GM23338 (cell line): Measurements from ENCODE around the gene NPAS3. TPM values are rescaled to one million over a fixed set of nuclear protein-coding genes. Genes with fewer than 3 reads are reported as not detected.

Experiments used
- ATAC-seq: fragments of 200-7000 bp; cut with Tn5 transposase; 3 replicates; pipeline ENCODE4 v1.9.1; 2020
- DNase-seq: peaks from one replicate; pipeline ENCODE4 v3.0.0-alpha.2; 2015; ENCODE audit warnings: low spot score
- H2AFZ ChIP-seq: fragments of 200-600 bp; sonication (generic); 2 replicates; pipeline ENCODE4 v1.8.0; 2016; ENCODE audit warnings: antibody characterized with exemption, mild to moderate bottlenecking, moderate library complexity
- H3F3A ChIP-seq: fragments of 200-600 bp; sonication (generic); replicated peaks from 2 replicates; pipeline ENCODE4 v1.8.0; 2017; ENCODE audit warnings: antibody characterized with exemption, mixed run types, low read depth
- H3K27ac ChIP-seq: fragments of 200-600 bp; sonication (generic); 2 replicates; pipeline ENCODE4 v1.6.1; 2016; ENCODE audit warnings: low read depth
- H3K27me3 ChIP-seq: fragments of 200-600 bp; sonication (generic); 2 replicates; pipeline ENCODE4 v1.8.0; 2016; ENCODE audit warnings: mild to moderate bottlenecking, mixed run types, moderate library complexity; ENCODE audit not compliant: insufficient read depth
- H3K36me3 ChIP-seq: fragments of 200-600 bp; sonication (generic); 2 replicates; pipeline ENCODE4 v1.8.0; 2016; ENCODE audit warnings: mild to moderate bottlenecking; ENCODE audit not compliant: insufficient read depth
- H3K4me1 ChIP-seq: fragments of 200-600 bp; sonication (generic); 2 replicates; pipeline ENCODE4 v1.8.0; 2016; ENCODE audit warnings: mild to moderate bottlenecking, moderate library complexity; ENCODE audit not compliant: insufficient read depth
- H3K4me2 ChIP-seq: fragments of 200-600 bp; sonication (generic); 2 replicates; pipeline ENCODE4 v1.7.1; 2017; ENCODE audit warnings: mixed run types
- H3K4me3 ChIP-seq: fragments of 200-600 bp; sonication (generic); 2 replicates; pipeline ENCODE4 v1.6.1; 2016; ENCODE audit warnings: mixed run types
- H3K79me2 ChIP-seq: fragments of 200-600 bp; sonication (generic); replicated peaks from 2 replicates; pipeline ENCODE4 v1.8.0; 2017; ENCODE audit warnings: mild to moderate bottlenecking; ENCODE audit not compliant: insufficient read depth
- H3K9me2 ChIP-seq: fragments of 200-600 bp; sonication (generic); 2 replicates; pipeline ENCODE4 v1.8.0; 2017; ENCODE audit not compliant: insufficient read depth
- H4K20me1 ChIP-seq: fragments of 200-600 bp; sonication (generic); replicated peaks from 2 replicates; pipeline ENCODE4 v1.8.0; 2017; ENCODE audit warnings: mild to moderate bottlenecking; ENCODE audit not compliant: insufficient read depth
- H3K27ac Mint-ChIP-seq: 2 replicates; pipeline ENCODE4 v1.8.0; 2020; ENCODE audit warnings: inconsistent platforms, mild to moderate bottlenecking, moderate library complexity, mixed read lengths
- H3K27me3 Mint-ChIP-seq: 3 replicates; pipeline ENCODE4 v1.8.0; 2022; ENCODE audit warnings: low read depth, mild to moderate bottlenecking, moderate library complexity, mixed read lengths, inconsistent platforms; ENCODE audit not compliant: insufficient read depth, poor library complexity
- H3K36me3 Mint-ChIP-seq: 3 replicates; pipeline ENCODE4 v1.8.0; 2021; ENCODE audit warnings: low read depth, mild to moderate bottlenecking, inconsistent platforms, moderate library complexity, mixed read lengths
- H3K4me1 Mint-ChIP-seq: 3 replicates; pipeline ENCODE4 v1.8.0; 2020; ENCODE audit warnings: mild to moderate bottlenecking, inconsistent platforms, mixed read lengths
- H3K4me3 Mint-ChIP-seq: 3 replicates; pipeline ENCODE4 v1.8.0; 2021; ENCODE audit warnings: moderate library complexity, mild to moderate bottlenecking, inconsistent platforms, mixed read lengths
- H3K9me3 Mint-ChIP-seq: 3 replicates; pipeline ENCODE4 v1.8.0; 2020; ENCODE audit warnings: moderate library complexity, mild to moderate bottlenecking, inconsistent platforms, mixed read lengths
- CREB1 ChIP-seq: fragments of 250-450 bp; sonication (Bioruptor Pico); IDR thresholded peaks from 2 replicates; pipeline ENCODE4 v1.5.0; 2020; ENCODE audit warnings: low read depth, mild to moderate bottlenecking, moderate library complexity
- ETS1 ChIP-seq: IDR thresholded peaks from 2 replicates; pipeline ENCODE4 v1.6.1; 2016; ENCODE audit warnings: antibody characterized with exemption
- JUNB ChIP-seq: IDR thresholded peaks from one replicate; pipeline ENCODE4 v1.6.1; 2016; ENCODE audit warnings: antibody characterized with exemption; ENCODE audit not compliant: unreplicated experiment
- NANOG ChIP-seq: IDR thresholded peaks from 2 replicates; pipeline ENCODE4 v1.6.1; 2016; ENCODE audit warnings: antibody characterized with exemption, borderline replicate concordance
- POLR2AphosphoS5 ChIP-seq: IDR thresholded peaks from 2 replicates; pipeline ENCODE4 v1.6.1; 2016; ENCODE audit warnings: antibody characterized with exemption, low read depth
- STAT1 ChIP-seq: IDR thresholded peaks from one replicate; pipeline ENCODE4 v1.6.1; 2016; ENCODE audit warnings: antibody characterized with exemption; ENCODE audit not compliant: unreplicated experiment
- ZNF331 ChIP-seq: fragments of 250-450 bp; sonication (Bioruptor Pico); IDR thresholded peaks from 2 replicates; pipeline ENCODE4 v1.5.0; 2020; ENCODE audit warnings: low read depth, mild to moderate bottlenecking, moderate library complexity
- polyA plus RNA-seq: library from polyadenylated mRNA; unstranded; fragments of >200 nt; fragmentation: Nextera tagmentation; extraction: Ambion mirVana; gene quantifications from 2 replicates; pipeline ENCODE4 v1.2.1, GENCODE V29; 2016
- total RNA-seq: library from RNA; depleted of rRNA; stranded (reverse); fragments of >200 nt; shearing (Covaris generic); gene quantifications from 2 replicates; pipeline ENCODE4 v1.2.3, GENCODE V29; 2014
- TF ChIP-seq, protein P1 (sequence below): fragments of 250-450 bp; sonication (Bioruptor Pico); IDR thresholded peaks from 2 replicates; pipeline ENCODE4 v1.5.0; 2020; ENCODE audit warnings: mild to moderate bottlenecking, moderate library complexity
- TF ChIP-seq, protein P2 (sequence below), 2 experiments: fragments of 200-600 bp in 1 of 2; sonication (generic) in 1 of 2; conservative IDR thresholded peaks; 2 replicates each; pipeline versions ENCODE4 v1.5.1 to v1.6.1; 2016 to 2017; ENCODE audit warnings: antibody characterized with exemption in 2 of 2, low read depth in 2 of 2, mild to moderate bottlenecking in 2 of 2, moderate library complexity in 1 of 2
- TF ChIP-seq, protein P3 (sequence below): IDR thresholded peaks from one replicate; pipeline ENCODE4 v1.6.1; 2018; ENCODE audit warnings: antibody characterized with exemption; ENCODE audit not compliant: unreplicated experiment

The NPAS3 gene
- total and polyA plus RNA-seq, 2 experiments from 2014 or later = 0.17 to 0.19 TPM

- no peaks in the 10 kb centered on the region for H3K36me3 Mint-ChIP-seq
- no peak overlapping the region for H3K4me3 Mint-ChIP-seq
- Histone ChIP-seq H3K27ac (no peak overlapping the region), H3F3A (no peaks in the 10 kb centered on the region), H3K4me2 (no peak overlapping the region), H3K36me3 (no peaks in the 10 kb centered on the region), H3K9me2 (no peaks in the 10 kb centered on the region; the same call in 1 of the 2 replicates), H3K79me2 (no peaks in the 10 kb centered on the region), H4K20me1 (no peaks in the 10 kb centered on the region), H3K4me3 (no peak overlapping the region), H3K27me3 (no peaks in the 10 kb centered on the region), H2AFZ (no peak overlapping the region), H3K4me1 (no peaks in the 10 kb centered on the region)
- DNase-seq = no peak
- H3K9me3 Mint-ChIP-seq = no peaks in the 10 kb centered on the region
- no peak for TF ChIP-seq CREB1 (CRISPR knock-in tag)
- no peak for TF ChIP-seq JUNB
- TF ChIP-seq STAT1 = no peak
- TF ChIP-seq NANOG = no peak
- TF ChIP-seq, protein P1, sequence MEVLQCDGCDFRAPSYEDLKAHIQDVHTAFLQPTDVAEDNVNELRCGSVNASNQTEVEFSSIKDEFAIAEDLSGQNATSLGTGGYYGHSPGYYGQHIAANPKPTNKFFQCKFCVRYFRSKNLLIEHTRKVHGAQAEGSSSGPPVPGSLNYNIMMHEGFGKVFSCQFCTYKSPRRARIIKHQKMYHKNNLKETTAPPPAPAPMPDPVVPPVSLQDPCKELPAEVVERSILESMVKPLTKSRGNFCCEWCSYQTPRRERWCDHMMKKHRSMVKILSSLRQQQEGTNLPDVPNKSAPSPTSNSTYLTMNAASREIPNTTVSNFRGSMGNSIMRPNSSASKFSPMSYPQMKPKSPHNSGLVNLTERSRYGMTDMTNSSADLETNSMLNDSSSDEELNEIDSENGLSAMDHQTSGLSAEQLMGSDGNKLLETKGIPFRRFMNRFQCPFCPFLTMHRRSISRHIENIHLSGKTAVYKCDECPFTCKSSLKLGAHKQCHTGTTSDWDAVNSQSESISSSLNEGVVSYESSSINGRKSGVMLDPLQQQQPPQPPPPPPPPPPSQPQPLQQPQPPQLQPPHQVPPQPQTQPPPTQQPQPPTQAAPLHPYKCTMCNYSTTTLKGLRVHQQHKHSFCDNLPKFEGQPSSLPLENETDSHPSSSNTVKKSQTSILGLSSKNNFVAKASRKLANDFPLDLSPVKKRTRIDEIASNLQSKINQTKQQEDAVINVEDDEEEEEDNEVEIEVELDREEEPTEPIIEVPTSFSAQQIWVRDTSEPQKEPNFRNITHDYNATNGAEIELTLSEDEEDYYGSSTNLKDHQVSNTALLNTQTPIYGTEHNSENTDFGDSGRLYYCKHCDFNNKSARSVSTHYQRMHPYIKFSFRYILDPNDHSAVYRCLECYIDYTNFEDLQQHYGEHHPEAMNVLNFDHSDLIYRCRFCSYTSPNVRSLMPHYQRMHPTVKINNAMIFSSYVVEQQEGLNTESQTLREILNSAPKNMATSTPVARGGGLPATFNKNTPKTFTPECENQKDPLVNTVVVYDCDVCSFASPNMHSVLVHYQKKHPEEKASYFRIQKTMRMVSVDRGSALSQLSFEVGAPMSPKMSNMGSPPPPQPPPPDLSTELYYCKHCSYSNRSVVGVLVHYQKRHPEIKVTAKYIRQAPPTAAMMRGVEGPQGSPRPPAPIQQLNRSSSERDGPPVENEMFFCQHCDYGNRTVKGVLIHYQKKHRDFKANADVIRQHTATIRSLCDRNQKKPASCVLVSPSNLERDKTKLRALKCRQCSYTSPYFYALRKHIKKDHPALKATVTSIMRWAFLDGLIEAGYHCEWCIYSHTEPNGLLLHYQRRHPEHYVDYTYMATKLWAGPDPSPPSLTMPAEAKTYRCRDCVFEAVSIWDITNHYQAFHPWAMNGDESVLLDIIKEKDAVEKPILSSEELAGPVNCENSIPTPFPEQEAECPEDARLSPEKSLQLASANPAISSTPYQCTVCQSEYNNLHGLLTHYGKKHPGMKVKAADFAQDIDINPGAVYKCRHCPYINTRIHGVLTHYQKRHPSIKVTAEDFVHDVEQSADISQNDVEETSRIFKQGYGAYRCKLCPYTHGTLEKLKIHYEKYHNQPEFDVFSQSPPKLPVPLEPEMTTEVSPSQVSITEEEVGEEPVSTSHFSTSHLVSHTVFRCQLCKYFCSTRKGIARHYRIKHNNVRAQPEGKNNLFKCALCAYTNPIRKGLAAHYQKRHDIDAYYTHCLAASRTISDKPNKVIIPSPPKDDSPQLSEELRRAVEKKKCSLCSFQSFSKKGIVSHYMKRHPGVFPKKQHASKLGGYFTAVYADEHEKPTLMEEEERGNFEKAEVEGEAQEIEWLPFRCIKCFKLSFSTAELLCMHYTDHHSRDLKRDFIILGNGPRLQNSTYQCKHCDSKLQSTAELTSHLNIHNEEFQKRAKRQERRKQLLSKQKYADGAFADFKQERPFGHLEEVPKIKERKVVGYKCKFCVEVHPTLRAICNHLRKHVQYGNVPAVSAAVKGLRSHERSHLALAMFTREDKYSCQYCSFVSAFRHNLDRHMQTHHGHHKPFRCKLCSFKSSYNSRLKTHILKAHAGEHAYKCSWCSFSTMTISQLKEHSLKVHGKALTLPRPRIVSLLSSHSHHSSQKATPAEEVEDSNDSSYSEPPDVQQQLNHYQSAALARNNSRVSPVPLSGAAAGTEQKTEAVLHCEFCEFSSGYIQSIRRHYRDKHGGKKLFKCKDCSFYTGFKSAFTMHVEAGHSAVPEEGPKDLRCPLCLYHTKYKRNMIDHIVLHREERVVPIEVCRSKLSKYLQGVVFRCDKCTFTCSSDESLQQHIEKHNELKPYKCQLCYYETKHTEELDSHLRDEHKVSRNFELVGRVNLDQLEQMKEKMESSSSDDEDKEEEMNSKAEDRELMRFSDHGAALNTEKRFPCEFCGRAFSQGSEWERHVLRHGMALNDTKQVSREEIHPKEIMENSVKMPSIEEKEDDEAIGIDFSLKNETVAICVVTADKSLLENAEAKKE (CRISPR knock-in tag) = no peak
- TF ChIP-seq ETS1 = no peak
- TF ChIP-seq, protein P2, sequence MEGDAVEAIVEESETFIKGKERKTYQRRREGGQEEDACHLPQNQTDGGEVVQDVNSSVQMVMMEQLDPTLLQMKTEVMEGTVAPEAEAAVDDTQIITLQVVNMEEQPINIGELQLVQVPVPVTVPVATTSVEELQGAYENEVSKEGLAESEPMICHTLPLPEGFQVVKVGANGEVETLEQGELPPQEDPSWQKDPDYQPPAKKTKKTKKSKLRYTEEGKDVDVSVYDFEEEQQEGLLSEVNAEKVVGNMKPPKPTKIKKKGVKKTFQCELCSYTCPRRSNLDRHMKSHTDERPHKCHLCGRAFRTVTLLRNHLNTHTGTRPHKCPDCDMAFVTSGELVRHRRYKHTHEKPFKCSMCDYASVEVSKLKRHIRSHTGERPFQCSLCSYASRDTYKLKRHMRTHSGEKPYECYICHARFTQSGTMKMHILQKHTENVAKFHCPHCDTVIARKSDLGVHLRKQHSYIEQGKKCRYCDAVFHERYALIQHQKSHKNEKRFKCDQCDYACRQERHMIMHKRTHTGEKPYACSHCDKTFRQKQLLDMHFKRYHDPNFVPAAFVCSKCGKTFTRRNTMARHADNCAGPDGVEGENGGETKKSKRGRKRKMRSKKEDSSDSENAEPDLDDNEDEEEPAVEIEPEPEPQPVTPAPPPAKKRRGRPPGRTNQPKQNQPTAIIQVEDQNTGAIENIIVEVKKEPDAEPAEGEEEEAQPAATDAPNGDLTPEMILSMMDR (conservative IDR thresholded peaks at IDR 0.05; ENCODE audit: low read depth in 2 of 2) = no peak
- no peak for TF ChIP-seq POLR2AphosphoS5
- TF ChIP-seq, protein P3, sequence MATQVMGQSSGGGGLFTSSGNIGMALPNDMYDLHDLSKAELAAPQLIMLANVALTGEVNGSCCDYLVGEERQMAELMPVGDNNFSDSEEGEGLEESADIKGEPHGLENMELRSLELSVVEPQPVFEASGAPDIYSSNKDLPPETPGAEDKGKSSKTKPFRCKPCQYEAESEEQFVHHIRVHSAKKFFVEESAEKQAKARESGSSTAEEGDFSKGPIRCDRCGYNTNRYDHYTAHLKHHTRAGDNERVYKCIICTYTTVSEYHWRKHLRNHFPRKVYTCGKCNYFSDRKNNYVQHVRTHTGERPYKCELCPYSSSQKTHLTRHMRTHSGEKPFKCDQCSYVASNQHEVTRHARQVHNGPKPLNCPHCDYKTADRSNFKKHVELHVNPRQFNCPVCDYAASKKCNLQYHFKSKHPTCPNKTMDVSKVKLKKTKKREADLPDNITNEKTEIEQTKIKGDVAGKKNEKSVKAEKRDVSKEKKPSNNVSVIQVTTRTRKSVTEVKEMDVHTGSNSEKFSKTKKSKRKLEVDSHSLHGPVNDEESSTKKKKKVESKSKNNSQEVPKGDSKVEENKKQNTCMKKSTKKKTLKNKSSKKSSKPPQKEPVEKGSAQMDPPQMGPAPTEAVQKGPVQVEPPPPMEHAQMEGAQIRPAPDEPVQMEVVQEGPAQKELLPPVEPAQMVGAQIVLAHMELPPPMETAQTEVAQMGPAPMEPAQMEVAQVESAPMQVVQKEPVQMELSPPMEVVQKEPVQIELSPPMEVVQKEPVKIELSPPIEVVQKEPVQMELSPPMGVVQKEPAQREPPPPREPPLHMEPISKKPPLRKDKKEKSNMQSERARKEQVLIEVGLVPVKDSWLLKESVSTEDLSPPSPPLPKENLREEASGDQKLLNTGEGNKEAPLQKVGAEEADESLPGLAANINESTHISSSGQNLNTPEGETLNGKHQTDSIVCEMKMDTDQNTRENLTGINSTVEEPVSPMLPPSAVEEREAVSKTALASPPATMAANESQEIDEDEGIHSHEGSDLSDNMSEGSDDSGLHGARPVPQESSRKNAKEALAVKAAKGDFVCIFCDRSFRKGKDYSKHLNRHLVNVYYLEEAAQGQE = no peak
- no peak for TF ChIP-seq ZNF331 (CRISPR knock-in tag)
- no peaks in the 10 kb centered on the region for H3K27me3 Mint-ChIP-seq
- no peak for ATAC-seq
- no peak overlapping the region for H3K27ac Mint-ChIP-seq
- H3K4me1 Mint-ChIP-seq = no peaks in the 10 kb centered on the region
Observed at GRCh38 chr14:33052943-33053342, 114.3 kb downstream of the NPAS3 start.
